NCI-H524 (cell line): ENCODE data around the gene SLC12A4.
A peak's percentile ranks its signal among the peaks of the same experiment; 100 is the strongest.

Experiments
- DNase-seq, 2 experiments: peaks; one replicate each; lab custom pipeline; 2025; lab: John Stamatoyannopoulos, UW

SLC12A4 gene

DNA sequence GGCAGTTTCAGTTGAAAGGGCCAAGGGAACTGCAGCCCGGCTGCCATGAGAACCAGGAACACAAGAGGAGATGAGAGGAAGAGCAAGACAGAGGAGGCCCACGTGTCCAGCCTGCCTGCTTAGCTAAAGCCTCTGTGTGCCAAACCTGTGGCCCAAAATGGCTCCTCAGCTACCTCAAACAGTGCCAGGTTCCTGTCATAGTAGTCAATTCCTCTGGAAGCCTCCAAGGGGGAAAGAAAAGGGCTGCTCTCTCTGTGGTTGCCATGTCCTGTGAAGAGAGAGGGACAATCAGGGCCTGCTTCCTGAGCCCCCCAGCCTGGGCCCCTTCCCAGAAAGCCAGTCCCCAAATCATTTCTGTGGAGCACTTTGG is 5.2 kb downstream of the SLC12A4 start:
- DNase-seq = no peak

DNA sequence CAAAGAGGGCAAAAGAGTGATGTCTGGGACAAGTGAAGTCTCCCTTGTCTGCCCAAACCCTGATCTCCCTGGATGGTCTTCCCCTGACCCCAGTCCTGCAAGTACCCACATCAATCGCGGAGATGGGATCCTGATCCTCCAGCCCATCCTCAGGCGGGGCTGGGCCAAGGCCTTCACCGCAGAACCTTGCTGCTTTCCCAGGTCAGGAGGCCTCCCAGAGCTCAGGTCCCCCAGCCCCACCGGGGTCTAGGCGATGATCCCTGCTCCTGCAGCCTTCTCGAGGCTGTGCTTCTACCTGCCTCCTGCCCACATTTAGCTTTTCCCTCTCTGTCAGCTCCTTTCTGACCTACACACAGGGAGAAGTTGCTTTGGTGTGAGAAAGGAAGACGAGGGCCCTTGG is 6.3 kb downstream of the SLC12A4 start:
- no peak for DNase-seq

- peak in 1 of 2 experiments; percentile 39 for DNase-seq
Observed at GRCh38 chr16:67961551-67961957, 6.9 kb downstream of the SLC12A4 start.

GRCh38 chr16:67959536-67960329 is 8.7 kb downstream of the SLC12A4 start:
- DNase-seq = no peak

DNA sequence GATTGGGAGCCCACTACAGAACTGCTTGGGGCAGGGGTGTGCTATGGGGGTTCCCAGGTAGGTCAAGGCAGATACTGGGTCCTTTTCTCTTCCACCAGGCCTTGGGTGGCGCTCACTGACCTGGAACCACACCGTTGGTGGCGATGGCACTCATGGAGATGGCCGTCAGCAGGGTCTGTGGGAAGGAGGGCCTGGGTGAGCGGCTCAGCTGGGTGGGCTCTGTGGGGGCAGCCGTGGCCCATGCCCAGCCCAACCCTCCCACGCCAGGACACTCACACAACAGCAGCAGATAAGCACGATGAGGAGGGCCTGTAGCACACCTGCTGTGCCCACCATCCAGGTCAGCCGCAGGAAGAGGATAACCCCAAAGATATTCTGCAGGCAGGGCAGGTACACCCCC is 10.8 kb downstream of the SLC12A4 start:
- DNase-seq = no peak

DNA sequence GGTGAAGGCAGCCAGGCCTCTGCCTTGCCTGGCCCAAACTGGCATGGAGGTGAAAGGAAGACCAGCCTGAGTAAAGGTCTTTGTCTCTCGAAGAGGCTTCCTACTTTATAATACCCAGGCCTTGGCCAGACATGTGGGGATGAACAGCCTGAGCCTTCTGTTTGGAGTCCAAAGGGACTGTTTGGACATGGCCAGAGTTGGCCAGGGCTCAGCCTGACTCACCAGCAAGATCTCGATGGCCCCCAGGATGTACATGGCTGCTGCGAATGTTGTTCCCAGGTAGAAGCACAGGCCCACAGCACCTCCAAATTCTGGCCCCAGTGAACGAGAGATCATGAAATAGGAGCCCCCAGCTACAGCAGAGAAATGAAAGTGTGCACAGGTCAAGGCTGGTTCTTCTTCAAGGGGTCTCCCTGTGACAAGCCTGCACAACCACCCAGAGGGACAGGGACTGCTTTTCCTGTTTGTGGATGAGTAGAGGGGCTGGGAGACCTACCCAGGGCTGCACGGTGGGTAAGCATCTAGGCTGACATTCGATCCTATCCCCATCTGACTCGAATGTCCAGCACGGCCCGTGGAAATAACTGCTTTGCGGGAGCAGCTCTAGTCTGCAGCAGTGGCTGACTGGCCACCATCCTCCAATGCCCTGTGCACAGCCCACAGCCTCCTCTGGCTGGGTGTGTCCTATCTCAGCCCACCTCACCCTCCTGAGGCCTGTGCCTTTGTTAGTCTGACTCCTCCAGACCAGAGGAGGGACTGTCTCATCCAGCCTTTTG is 13.8 kb downstream of the SLC12A4 start:
- DNase-seq = no peak

GRCh38 chr16:67953641-67954375 is 14.6 kb downstream of the SLC12A4 start:
- no peak for DNase-seq

- DNase-seq = no peak
Observed at GRCh38 chr16:67951485-67951884, 17.0 kb downstream of the SLC12A4 start.

GRCh38 chr16:67950335-67950843 is 18.0 kb downstream of the SLC12A4 start:
- DNase-seq = no peak

DNA sequence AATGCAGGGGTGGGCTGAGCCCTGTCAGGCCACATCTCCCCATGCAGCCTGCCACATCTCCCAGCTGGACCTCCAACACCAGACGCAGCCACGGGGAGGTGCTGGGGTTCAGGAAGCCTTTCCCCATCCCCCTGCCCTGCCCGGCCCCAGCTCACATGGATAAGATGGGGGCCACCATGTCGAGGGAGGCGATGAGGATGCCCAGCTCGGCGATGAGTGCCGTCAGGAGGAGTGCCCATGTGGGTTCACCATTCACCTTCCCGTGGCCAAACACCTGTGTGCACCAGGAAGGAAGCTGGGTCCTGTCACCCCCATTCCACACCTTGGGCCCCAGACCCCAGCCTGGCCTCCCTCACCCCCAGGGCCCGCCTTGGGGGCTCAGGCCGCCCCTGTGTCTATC is 18.8 kb downstream of the SLC12A4 start:
- DNase-seq = no peak

DNA sequence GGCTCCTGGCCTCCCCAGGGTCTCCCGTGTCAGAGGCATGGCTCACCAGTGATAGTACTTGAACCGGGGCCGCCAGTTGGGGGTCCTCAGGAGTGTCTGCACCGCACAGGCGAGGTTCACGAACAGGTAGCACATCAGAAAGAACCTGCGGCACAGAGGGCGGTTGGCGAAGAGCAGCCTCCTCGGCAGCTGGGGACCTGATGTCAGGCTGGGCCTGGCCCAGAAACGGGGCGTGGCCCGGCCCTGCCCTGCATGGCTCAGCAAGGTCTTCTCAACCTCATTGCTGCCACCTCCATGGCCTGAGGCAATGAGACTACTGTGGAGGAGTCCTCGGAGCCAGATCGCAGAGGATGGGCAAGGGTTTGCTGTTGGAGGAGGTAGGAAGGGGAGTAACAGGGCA is 20.4 kb downstream of the SLC12A4 start:
- no peak for DNase-seq

- DNase-seq = no peak
Observed at GRCh38 chr16:67946966-67947558, 21.4 kb downstream of the SLC12A4 start.

GRCh38 chr16:67946128-67946569 is 22.3 kb downstream of the SLC12A4 start:
- no peak for DNase-seq

DNA sequence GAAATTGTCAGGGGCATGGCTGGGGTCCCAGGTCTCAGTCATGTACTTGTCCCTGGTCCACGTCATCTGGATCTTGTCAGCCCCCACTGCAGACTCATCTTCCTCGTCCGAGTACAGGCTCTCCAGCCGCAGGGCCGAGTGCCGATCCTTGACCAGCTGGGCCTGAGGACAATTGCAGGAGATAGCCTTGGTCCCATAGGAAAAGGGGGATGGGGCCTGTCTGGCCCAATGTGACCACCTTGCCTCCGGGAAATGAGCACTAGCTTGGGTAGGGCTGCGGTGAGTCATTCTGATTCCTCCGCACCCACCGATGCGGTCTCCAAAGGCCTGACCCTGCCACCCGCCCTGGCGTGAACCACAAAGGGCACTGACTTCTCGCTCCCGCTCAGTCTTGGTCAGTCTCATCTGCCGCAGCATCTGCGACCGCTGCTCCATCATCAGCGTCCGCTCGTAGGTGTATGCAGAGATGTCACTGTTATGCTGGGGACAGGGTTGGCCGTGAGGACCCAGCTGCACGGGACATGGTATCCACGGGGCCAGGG is 23.0 kb downstream of the SLC12A4 start:
- DNase-seq = no peak

GRCh38 chr16:67944690-67945391 is 23.6 kb downstream of the SLC12A4 start:
- DNase-seq = no peak

GRCh38 chr16:67943619-67944504 is 24.6 kb downstream of the SLC12A4 start, which contains the start of gene LCAT:
Gene LCAT (minus strand): TSS chr16:67944120. CDS start chr16:67944101, 19 bp downstream.
- no peak for DNase-seq

DNA sequence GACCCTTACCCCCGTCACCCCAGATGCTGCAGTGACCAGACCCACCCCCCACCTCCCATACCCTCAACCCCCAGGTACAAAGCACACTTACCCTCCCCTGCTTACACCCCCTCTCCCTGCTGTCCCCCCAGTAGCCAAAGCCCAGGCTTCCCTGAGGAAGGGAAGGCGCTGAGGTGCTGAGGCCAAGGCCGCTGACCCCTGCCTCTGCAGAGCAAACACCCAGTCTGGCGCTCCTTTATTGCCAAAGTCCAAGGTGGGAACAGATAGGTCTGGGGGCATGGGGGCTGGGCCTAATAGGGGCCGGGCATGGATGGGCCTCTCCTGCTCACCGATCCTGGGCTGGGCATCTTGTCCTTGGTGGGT is 25.2 kb downstream of the SLC12A4 start:
- no peak for DNase-seq

DNA sequence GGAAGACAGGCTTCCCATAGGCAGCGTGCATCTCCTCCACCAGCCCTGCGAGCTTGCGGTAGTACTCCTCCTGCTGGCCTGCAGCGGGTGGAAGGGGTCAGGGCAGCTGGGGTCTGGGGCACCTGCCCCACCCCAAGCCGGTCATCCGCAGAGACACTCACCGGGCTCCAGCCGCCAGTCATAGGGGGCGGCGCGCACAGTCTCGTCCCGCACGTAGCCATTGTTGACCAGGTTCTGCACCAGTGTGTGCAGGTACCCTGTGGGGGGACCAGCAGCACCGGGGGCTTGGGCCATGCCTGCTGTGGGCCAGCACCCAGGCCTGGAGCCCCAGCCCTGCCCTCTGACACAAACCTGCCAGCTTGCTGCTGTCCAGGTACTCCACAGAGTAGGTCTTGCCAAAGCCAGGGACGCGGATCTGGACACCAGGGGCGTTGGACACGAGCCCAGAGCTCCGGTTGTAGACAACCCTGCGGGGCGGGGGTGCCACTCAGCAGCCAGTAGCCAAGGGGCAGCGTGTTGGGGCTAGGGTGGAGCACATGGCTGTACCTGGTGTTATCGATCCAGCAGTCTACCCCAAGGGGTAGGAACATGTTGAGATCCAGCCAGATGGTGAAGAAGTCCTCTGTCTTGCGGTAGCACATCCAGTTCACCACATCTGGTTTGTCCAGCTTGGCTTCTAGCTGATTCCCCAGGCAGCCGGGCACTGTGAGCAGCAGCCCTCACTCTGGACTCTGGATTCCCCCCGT is 25.8 kb downstream of the SLC12A4 start:
- no peak for DNase-seq

DNA sequence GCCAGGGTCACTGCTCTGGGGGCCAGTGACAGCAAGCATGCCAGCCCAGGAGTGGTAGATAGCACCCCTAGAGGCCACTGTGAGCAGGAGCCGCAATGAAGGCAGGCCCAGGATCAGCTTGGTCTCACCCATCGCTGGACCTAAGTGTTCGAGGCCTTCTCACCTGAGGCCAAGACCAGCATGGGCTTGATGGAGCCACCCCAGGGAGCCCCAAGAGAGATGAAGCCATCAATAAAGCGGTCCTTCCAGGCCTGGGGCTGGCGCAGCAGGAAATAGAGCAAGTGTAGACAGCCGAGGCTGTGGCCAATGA is 26.3 kb downstream of the SLC12A4 start:
- DNase-seq = peak in 1 of 2 experiments; percentile 46
